RPMI7951 (cell line): ENCODE measurements around the gene ISLR. TPM values are rescaled to one million over a fixed set of nuclear protein-coding genes. Genes with fewer than 3 reads are reported as not detected.
"Not testable (repeated sequence)": the region's sequence is repeated elsewhere in the genome, so short reads cannot be mapped to it uniquely, and the experiment has no call there.

Experiments
- DNase-seq: peaks from one replicate; pipeline ENCODE4 v3.0.0-alpha.2; 2012; ENCODE audit warnings: low read depth
- total RNA-seq: library from RNA; depleted of rRNA; stranded (reverse); fragments of >200 nt; shearing (Covaris generic); gene quantifications from 2 replicates; pipeline ENCODE4 v1.2.3, GENCODE V29; 2014

Gene ISLR
- total RNA-seq, 1 experiment from 2014 or later, result 8.8 TPM

DNA sequence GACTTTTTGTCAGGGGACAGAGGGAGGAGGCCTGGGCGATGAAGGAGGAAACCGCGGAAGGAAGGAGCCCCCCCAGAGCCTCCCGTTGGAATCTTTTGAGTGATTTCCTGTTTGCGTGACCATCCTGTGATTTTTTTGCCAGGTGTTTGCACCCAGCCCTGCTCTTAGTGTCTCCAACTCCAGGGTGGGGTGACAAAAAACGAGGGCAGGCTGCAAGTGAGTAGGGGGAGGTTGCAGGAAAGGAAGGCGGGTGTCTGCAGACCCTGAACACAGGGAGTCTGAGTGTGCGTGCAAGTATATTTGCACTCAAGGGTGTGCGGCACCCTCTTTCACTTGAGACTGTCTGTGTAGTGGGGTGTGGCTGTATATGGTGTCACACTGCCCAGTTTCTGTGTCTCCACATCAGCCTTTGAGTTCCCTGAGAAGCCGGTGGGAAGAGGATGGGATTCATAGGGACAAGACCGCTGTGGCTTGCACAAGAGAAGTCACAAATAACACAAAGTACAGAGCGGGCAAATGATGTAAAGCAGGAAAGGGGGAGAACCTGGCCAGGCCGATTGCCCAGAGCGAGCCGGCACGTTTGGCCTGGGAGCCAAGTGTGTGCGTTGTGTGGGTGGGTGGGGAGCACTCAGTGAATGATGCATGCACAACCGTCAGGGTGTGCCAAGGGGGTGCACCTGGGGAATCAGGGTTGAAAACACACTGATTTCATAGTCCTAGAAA lies 36.5 kb upstream of the ISLR start:
- no peak for DNase-seq

DNA sequence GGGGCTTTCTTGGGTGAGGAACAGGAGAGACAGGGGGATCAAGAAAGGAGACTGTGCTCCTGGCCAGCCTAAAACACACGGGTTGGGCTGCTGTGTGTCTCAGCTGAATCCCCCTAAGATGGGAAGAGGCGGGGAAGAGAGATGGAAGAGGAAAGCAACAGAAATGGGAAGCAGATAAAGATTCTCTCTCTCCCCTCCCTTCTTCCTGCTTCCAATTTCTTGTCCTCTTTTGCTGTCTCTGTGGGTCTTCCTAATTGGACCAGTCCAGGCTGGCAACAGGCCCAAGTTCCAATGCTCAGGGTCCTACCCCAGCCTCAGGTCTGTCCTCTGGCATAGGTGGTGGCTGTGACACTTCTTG lies 36.0 kb upstream of the ISLR start:
- DNase-seq, result no peak

DNA sequence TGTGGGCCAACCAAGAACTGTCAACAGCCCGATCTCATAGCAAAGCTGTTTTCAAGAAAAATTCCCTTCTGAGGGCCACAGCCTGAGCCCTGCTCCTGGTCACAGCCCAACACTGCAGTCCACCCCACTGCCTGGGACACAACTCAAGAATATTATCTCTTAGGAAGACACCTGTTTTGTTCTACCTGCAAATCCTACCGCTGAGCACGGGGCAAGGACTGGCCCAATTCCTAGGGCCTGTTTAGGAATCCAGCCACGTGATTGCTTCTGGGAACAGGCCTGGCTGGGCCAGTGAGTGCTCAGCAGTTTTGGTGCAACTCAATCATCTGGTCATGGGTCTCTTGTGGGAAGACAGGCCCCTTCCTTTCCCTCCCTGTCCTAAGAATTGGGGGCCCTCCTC lies 34.9 kb upstream of the ISLR start:
- no peak for DNase-seq

DNA sequence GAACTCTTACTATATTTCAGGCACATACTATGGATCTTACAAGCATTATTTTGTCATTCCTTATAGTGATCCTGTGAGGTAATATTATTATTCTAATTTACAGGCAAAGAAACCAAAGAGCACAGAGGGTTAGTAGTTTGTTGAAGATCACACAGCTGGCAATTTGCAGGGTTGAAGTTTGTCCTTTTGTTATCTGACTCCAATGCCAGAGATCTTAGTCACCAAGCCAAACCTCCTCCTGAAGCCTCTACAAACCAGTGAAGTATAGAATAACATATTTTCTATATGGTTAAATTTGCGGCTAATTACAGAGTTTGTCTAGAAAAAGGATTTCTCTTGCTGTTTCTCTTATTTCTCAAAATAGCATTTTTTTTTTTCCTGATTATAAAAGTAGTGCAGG lies 31.9 kb upstream of the ISLR start:
- peak; percentile 61 for DNase-seq

DNA sequence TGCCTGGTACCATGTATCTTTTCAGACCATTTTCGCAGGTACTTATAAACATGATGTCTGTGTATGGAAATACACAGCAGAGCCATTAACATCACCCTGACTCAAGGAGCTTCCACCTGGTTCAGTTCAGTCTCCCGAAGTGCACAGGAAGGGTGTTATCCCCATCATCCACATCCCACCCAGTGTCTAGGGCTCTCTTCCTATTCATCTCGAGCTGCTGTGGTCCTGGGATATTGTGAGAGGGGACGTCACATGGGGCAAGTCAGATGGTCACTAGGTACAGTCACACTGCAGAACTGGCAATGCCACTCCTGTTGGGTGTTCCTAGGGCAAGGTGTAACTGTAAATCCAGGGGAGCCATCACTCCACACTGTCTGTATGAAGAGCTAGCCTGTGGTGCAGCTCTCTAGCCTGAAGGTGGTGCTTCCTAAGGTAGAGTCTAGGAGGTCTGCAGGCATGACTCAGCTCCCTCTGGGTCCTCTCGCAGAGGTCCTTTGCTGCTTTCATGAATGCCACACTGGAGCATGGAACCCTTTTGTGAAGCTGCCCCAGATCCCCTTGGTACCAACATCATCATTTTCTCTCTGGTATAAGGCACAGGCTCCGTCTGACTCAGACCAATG lies 29.2 kb upstream of the ISLR start:
- DNase-seq, result no peak

DNA sequence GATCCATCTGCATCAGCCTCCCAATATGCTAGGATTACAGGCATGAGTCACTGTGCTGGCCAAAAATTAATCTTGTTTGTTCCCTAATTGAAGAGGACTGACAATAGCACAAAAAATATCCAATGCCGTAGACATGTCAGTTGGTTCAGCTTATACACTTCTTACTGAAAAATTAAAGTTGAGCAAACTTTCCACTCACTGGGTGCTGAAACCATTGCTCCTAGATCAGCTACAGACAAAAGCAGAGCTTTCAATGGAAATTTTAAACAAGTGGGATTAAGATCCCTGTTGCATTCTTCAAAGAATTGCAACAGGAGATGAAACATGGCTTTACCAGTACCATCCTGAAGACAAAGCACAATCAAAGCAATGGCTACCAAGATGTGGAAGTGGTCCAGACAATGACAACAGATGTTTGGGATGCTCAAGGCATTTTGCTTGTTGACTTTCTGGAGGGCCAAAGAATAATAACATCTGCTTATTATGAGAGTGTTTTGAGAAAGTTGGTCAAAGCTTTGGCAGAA lies 27.2 kb upstream of the ISLR start:
- DNase-seq, result no peak

DNA sequence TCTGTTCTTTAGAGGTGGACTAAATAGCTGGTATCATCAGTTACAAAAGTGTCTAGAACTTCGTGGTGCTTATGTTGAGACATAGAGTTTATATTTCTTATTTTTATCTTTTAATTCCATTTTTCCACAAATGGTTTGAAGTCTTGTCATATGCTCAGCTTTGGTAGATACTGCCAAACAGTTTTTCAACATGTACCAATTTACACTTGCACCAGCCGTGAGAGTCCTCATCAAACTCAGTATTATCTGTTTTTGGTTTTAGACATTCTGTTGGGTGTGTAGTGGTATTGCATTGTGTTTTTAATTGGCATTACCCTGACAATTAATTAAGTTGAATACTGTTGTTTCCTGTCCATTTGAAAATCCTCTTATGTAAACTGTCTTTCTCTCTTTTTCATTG lies 26.5 kb upstream of the ISLR start:
- DNase-seq, result no peak

DNA sequence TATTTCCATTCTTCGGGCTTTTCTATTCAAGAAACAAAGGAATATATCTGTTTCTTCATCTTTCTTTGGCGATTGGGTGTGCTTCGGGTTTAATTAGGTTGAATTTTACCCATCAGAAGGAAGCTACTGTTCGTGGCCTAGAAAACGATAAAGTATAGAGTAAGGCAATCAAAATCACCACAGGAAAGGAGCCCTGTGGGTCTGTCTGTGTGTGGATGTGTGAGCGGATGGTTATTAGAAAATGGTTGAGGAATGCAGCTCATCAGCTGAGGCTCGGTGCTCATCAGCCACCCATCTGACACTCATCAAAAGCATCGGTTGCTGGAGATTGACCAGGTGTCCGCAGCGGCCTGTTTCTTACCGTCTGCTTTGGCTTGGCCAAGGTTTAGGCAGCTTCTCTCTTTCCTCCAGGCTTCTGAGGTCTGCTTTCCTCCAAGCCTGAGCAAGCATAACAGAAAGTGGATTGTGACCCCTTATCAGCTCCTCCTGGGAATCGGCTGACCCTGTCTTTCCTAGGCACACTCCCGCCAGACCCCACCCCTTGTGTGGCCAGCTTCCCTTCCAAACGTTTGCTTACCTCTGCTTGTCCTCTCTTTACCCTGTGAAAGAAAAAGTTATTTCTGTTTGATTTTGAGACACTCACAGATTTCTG lies 17.6 kb upstream of the ISLR start:
- DNase-seq, result no peak

DNA sequence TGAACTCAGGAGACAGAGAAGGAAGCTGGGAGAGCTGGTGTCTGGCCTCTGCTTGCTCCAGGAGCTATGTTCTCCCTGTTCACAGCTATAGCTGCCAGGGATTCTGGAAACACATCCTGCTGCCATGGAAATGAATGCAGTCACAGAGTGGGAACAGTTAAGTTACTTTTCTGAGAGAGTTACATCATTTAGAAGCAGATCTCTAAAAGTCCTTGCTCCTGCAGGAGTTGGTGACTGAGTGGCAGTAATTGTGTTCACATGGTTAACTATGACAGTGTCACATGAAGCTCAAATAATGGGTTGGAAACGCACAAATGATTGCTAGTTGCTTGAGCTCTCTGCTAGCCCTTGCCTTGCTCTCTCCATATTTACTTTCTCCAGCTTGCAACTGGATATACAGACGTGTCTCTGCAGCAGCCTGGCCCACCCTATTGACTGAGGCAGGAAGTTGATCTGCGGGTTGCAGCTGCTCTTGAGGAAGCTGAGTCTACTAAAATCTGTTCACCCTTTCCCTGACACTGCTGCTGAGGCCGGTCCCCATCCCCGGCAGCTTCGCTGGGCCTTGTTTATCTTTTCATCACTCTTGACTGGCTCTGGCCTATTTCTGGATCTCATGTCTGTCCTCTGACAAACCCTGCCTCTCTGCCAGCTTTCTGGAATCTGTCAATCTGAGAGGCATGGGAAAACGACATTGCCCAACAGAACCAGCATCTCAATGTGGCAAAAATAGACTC lies 16.7 kb upstream of the ISLR start:
- DNase-seq, result no peak

DNA sequence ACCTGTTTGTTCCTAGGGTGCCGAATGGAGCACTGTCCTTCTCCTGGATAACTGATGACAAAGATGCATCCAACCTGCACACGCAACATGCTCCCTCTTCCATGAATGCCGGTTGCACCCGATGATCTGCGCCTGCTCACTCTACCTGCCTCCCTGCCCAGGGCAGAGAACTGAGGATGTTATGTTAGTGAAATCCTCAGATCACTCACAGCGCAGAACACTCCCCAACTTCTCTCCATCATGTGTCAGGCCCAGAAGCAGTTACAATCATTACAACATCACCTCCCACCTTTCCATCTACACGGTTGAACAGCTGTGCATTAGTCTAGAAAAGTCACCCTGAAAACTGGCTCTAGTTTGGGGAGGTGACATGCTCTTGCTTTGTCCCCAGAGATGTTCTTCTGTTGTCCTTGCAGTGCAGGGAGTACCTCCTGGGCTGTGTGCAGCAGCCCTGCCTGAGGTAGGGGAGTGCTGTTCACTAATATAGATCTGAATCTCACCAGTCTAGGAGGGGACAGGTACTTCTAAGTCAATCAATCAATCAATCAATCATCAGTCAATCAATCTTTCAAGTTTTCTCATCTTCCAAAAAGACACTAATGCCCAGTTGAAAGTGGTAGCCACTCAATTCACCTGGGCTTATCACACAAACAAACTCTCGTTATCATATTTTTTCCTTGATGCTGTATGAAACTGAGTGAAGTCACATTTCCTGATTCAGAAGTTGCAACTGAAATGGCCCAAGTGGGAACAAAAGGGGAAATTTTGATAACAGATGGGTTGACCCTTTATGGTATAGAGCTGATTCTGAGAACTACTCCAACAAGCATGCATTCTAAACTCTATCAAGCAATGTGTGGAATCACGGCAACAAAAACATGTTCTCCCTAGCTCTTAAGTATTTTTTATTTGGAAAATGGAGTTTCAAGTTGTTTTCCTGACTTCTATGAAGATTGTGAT lies 15.4 kb upstream of the ISLR start:
- no peak for DNase-seq

DNA sequence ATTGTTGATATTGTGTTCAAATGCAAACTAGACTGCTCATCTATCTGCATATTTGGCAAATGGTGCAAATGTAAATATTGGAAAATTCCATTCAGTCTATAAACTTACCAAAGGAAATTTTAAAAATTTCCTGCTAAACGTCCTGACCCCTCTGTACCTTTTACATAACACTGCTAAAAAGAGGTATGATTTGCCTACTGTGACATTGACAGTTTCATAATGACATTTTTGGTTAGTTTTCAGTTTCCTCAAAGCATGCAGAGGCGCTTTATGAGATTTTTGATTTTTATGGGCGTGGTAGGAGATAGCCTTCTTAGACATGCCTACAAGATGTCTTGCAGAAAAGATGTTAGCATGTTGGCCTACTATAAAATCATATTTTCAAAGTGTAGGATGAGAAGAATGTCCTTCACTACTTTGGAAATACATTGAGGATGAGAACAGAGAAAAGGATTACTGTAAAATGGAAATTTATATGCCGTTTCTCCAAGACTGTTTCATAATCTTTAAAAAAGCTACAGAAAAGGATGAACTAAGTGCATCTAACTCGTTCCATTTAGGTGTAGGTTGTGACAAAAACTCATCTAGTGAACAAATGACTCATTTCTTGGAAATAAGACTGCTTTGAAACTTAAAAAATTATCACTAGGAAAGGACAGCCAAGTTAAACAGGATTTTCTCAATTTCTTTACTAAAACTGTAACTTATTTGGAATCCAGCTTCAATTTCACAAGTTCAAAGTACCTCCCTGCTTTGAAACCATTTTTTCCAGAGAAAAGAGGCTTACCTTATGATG lies 14.5 kb upstream of the ISLR start:
- no peak for DNase-seq

DNA sequence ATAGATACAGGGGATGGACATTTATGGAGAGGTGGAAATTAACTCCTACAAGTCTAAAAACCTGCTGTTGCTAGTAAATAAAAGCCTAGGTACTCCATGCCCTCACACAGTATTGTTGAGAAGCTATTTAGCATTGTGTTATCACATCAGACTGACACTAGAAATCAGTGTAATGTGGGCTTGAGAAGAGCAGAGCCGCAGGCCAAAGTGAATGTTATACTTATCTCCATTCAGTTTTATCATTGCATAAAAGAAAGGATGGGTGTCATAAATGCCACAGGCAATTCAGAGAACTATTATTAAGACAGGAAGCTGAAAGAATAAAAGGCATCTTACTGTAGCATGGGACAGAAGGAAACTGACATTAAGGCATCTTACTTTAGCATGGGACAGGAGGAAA lies 13.7 kb upstream of the ISLR start:
- DNase-seq, result no peak

DNA sequence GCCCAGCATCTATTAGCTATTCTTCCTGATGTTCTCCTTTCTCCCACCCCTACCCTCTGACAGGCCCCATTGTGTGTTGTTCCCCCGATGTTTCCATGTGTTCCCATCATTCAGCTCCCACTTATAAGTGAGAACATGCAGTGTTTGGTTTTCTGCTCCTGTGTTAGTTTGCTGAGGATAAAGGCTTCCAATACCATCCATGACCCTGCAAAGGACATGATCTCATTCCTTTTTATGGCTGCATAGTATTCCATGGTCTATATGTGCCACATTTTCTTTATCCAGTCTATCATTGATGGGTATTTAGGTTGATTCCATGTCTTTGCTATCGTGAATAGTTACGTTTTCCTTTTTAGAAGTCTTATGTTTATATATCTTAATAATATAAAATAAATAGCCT lies 13.1 kb upstream of the ISLR start:
- not testable (repeated sequence) for DNase-seq

DNA sequence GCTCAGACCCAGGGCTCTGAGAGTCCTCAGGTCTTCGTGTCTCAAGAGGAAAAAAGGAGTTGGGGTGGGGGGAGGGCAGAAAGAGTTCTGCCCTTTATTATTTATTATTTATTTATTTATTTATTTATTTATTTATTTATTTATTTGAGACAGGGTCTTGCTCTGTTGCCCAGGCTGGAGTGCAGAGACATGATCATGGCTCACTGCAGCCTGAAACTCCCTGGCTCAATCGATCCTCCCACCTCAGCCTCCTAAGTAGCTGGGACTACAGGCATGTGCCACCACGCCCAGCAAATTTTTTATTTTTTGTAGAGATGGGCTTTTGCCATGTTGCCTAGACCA lies 11.3 kb upstream of the ISLR start:
- DNase-seq, result not testable (repeated sequence)

DNA sequence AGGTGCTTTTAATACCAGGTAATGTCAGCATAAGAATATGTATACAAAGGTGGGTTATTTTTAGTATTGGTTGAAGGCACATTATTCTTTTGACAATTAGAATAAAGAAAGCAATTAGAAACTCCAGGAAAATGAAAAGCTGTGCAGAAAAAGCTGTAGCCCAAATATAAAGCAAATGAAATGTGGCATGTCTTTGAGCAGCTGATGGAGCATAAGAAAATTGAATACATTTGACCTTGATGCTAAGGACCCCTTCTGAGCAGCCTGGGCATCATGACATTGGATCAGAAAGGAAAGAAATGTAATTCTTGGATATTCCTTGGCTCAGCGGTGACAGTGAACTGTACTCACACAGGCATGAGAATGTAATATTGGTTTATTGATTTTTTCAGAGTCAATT lies 8.0 kb upstream of the ISLR start:
- DNase-seq, result no peak

DNA sequence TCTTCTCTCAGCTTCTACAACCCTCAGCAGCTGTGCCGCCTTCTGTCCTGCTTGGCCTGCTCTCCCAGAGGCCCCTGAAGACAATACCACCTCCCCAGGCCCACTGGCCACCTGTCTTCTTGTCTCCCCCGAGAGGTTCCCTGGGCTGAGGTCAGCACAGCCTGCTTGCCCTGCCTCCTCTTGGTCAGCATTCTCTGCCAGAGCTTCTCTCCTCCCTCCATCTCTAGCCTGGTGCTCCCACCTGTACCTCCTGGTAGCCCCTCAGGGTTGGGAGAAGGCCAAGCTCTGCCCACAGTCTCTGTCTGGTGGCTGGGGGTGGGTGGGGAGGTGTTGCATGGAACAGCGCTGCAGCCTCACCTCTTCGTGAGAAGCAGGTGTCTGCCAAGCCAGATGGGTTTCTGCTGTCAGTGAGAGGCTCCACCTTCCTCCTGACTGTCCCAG lies 5.6 kb upstream of the ISLR start:
- DNase-seq, result no peak

DNA sequence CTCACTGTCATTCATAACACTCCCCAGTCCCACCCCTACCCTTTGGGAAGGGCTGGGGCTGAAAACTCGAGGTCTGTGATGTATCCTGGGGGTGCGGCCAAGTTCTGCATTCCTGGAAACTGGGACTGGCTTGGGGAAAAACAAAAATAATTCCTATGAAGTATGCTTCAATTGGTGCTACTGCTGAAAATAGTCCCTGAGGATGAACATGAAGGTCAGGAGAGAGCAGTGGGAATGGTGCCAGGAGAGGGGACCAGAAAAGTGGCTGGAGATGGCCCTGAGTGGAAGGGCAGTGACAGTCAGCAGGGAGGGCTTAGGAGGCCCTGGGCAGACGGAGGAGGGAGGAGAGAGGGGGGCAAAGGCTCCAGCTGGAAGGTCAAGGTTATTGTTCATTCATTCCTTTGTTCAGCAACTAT lies 4.8 kb upstream of the ISLR start:
- no peak for DNase-seq

DNA sequence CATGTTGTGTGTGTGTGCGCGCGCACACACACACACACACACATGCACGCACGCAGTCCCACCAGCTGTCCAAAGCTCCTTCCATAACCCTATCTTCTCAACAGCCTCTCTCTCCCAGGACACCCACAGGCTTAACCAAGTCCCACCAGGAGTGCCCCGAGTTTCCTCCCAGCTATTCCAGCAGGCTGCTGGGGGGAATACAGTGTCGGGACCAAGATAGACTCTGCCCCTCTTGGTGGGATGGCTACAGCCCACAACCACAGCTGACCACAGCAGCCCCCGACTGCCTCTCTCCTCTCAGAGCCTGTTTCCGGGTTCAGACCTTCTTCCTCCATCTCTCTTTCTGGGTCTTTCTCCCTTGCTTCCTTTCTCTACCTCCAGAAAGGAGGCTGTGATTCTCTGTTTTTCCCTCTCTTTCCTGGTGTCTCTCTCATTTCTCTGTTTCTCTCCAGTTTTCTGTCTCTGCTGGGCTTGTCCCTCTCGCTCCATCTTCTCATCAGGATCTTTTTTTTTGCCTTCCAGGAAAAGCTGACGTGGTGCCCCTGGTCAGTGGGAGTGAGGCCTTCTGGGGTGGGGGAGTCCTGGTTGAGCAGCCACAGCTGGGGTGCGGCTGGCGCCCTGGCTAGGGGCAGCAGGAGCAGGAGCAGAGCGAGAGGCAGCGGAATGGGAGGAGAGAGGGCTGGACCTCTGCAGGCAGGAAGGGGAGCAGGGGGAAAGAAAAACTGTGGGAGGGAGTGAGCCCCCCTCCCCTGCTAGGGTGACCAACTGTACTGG lies 3.3 kb upstream of the ISLR start:
- DNase-seq, result no peak

DNA sequence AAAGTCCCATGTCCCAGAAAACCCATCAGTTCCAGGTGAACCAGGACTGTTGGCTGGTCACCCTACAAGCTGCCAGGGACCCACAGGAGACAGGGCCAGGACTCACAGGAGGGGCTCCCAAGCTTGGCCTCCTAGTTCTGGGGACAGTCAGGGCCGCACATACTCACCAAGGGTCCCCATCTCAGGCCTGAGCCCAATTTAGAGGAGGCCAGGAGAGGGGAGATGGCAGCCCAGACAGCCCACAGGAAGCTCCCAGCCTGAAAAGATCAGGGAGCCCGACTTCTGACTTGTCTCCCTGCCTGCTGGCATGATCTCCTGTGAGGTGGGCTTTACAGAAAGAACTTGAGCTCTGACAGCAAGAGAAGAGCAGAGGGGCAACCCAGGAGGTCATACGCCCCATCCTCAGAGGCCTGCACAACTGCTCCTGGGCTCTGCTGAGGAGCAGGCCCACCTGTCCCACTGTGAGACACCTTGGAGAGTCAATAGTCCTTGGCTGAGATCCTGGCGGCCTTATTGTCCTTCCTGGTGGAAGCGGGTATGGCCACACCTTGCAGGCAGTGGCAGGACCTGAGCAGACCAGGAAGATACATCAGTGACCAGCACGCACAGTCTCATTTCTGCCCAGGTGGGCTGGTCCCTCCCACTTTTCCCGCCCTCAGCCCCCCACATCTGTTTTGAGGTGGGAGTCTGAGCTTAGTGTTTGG lies 2.5 kb upstream of the ISLR start:
- DNase-seq, result no peak
